Neuronal stem cell (in vitro differentiated cells): ENCODE results near the gene CTTNBP2.

Experiments
- DNase-seq: peaks from one replicate; pipeline ENCODE4 v3.0.0-alpha.2; 2013; ENCODE audit warnings: low spot score
- H2AFZ ChIP-seq: one replicate; pipeline ENCODE4 v1.6.1; 2013; ENCODE audit warnings: mild to moderate bottlenecking, low read length, inconsistent platforms
- H2AK5ac ChIP-seq: 2 replicates; pipeline ENCODE4 v1.6.1; 2013; ENCODE audit warnings: low read depth, mild to moderate bottlenecking, inconsistent platforms, low read length, moderate library complexity, mixed read lengths
- H2BK120ac ChIP-seq: 2 replicates; pipeline ENCODE4 v1.6.1; 2013; ENCODE audit warnings: low read depth, mild to moderate bottlenecking, inconsistent platforms, low read length, moderate library complexity, mixed read lengths
- H2BK12ac ChIP-seq: one replicate; pipeline ENCODE4 v1.6.1; 2013; ENCODE audit warnings: low read length, inconsistent platforms
- H2BK15ac ChIP-seq: 2 replicates; pipeline ENCODE4 v1.6.1; 2013; ENCODE audit warnings: mild to moderate bottlenecking, low read length, inconsistent platforms, mixed read lengths
- H2BK5ac ChIP-seq: one replicate; pipeline ENCODE4 v1.6.1; 2013; ENCODE audit warnings: inconsistent platforms, mild to moderate bottlenecking, low read length, moderate library complexity
- H3K14ac ChIP-seq: one replicate; pipeline ENCODE4 v1.6.1; 2013; ENCODE audit warnings: low read length, inconsistent platforms
- H3K18ac ChIP-seq: 2 replicates; pipeline ENCODE4 v1.6.1; 2013; ENCODE audit warnings: low read length, inconsistent platforms
- H3K23ac ChIP-seq: 2 replicates; pipeline ENCODE4 v1.6.1; 2013; ENCODE audit warnings: low read depth, mild to moderate bottlenecking, mixed read lengths, low read length, inconsistent platforms; ENCODE audit not compliant: poor library complexity
- H3K27ac ChIP-seq: replicated peaks from 3 replicates; pipeline ENCODE4 v1.5.1; 2013; ENCODE audit warnings: low read length, inconsistent platforms
- H3K27me3 ChIP-seq, 3 experiments: 2 replicates each; pipeline ENCODE4 v1.6.1; 2013; ENCODE audit warnings: low read length in 3 of 3, mild to moderate bottlenecking in 2 of 3, inconsistent platforms in 1 of 3, low read depth in 1 of 3, mixed read lengths in 1 of 3, moderate library complexity in 1 of 3; ENCODE audit not compliant: control insufficient read depth in 3 of 3, insufficient read depth in 3 of 3
- H3K36me3 ChIP-seq, 2 donors: replicated peaks in 1 of 2; 2 replicates each; pipeline ENCODE4 v1.6.1; 2013; ENCODE audit warnings: low read length in 2 of 2; ENCODE audit not compliant: control insufficient read depth in 2 of 2, insufficient read depth in 2 of 2
- H3K4ac ChIP-seq: 2 replicates; pipeline ENCODE4 v1.6.1; 2013; ENCODE audit warnings: inconsistent platforms, mild to moderate bottlenecking, low read length, moderate library complexity
- H3K4me1 ChIP-seq, 2 donors: 1 replicate in 1 of 2; 2 replicates in 1 of 2; pipeline ENCODE4 v1.6.1; 2013; ENCODE audit warnings: low read length in 2 of 2, low read depth in 1 of 2; ENCODE audit not compliant: control insufficient read depth in 2 of 2, insufficient read depth in 1 of 2
- H3K4me2 ChIP-seq: one replicate; pipeline ENCODE4 v1.6.1; 2013; ENCODE audit warnings: mild to moderate bottlenecking, low read length, inconsistent platforms; ENCODE audit not compliant: insufficient read depth, poor library complexity, severe bottlenecking
- H3K4me3 ChIP-seq, 2 donors: 2 replicates each; pipeline ENCODE4 v1.5.1; 2013; ENCODE audit warnings: low read length in 2 of 2, mild to moderate bottlenecking in 2 of 2, inconsistent platforms in 1 of 2, moderate library complexity in 1 of 2
- H3K79me1 ChIP-seq: one replicate; pipeline ENCODE4 v1.6.1; 2013; ENCODE audit warnings: low read depth, mild to moderate bottlenecking, inconsistent platforms, low read length, moderate library complexity
- H3K9ac ChIP-seq: one replicate; pipeline ENCODE4 v1.6.1; 2013; ENCODE audit warnings: mild to moderate bottlenecking, low read depth, low read length, inconsistent platforms; ENCODE audit not compliant: poor library complexity
- H3K9me3 ChIP-seq, 2 donors: replicated peaks in 1 of 2; 2 replicates each; pipeline versions ENCODE3 to v1.6.1; 2013; ENCODE audit warnings: low read length in 2 of 2, mild to moderate bottlenecking in 2 of 2, inconsistent platforms in 1 of 2, low read depth in 1 of 2, mixed read lengths in 1 of 2, moderate library complexity in 1 of 2; ENCODE audit not compliant: control insufficient read depth in 2 of 2, insufficient read depth in 1 of 2
- H4K8ac ChIP-seq: one replicate; pipeline ENCODE4 v1.6.1; 2013; ENCODE audit warnings: low read depth, mild to moderate bottlenecking, inconsistent platforms, low read length, moderate library complexity
- H4K91ac ChIP-seq: one replicate; pipeline ENCODE4 v1.6.1; 2013; ENCODE audit warnings: low read length, low read depth, mild to moderate bottlenecking, inconsistent platforms; ENCODE audit not compliant: poor library complexity
- WGBS, 2 donors: extraction: QIAGEN DNeasy Blood & Tissue Kit; methylation state at CpG; one replicate each; pipeline ENCODE4 v1.1.7; 2013; ENCODE audit warnings: missing lambda C conversion rate in 2 of 2, mixed read lengths in 1 of 2; ENCODE audit not compliant: insufficient read length in 2 of 2, insufficient replicate concordance in 1 of 2; ENCODE audit errors: extremely low coverage in 2 of 2; 5-methylcytosine and 5-hydroxymethylcytosine counted together

CTTNBP2 gene

DNA sequence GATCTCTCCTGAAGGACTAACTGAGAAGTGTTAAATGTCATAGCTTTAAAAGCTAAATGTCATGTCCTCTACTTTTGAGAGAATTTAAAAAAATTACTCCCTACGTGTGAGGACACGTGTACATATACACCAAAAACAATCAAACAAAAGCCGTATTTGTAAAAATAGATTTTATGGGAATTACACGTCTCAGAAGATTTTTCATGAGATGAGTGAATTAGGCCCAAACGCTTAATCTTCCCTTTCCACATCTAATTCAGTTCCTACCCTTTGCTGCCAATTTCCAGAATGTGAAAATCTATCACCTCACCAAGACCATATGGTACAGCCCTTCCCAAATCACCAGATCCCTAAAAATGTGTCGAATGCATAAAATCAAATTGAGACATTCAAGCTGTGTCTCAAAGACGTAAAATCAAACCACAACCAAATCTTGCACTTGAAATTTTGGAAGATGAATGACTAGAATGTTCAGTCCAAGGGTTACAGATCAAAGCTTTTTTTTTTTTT is 1.0 kb upstream of the CTTNBP2 start:
- no peak overlapping the region for H3K23ac ChIP-seq
- no peak overlapping the region for H2BK12ac ChIP-seq
- no peak overlapping the region for H4K91ac ChIP-seq
- no peak overlapping the region for H3K27ac ChIP-seq
- no CpG with 5 or more reads among the region's 7 CpGs for WGBS, 2 donors
- no peak overlapping the region for H2BK120ac ChIP-seq
- H3K4me1 ChIP-seq, result peaks cover 1 to 5% of the 10 kb centered on the region in 2 donors
- H3K4me2 ChIP-seq, result no peak overlapping the region
- H3K79me1 ChIP-seq, result no peaks in the 10 kb centered on the region
- H3K18ac ChIP-seq, result no peak overlapping the region
- H3K9ac ChIP-seq, result no peak overlapping the region
- H4K8ac ChIP-seq, result no peak overlapping the region
- H3K27me3 ChIP-seq, result peaks cover 0 to 44% (median 0%) of the 10 kb centered on the region in 3 experiments
- H3K36me3 ChIP-seq, result no peaks in the 10 kb centered on the region
- no peak overlapping the region for H2BK5ac ChIP-seq
- DNase-seq, result no peak
- no peak overlapping the region for H2BK15ac ChIP-seq
- no peak overlapping the region for H3K4ac ChIP-seq
- no peak overlapping the region for H2AK5ac ChIP-seq
- no peak overlapping the region for H3K14ac ChIP-seq
- no peaks in the 10 kb centered on the region for H3K9me3 ChIP-seq
- H2AFZ ChIP-seq, result peak overlapping the region; percentile 97
- no peak overlapping the region for H3K4me3 ChIP-seq

DNA sequence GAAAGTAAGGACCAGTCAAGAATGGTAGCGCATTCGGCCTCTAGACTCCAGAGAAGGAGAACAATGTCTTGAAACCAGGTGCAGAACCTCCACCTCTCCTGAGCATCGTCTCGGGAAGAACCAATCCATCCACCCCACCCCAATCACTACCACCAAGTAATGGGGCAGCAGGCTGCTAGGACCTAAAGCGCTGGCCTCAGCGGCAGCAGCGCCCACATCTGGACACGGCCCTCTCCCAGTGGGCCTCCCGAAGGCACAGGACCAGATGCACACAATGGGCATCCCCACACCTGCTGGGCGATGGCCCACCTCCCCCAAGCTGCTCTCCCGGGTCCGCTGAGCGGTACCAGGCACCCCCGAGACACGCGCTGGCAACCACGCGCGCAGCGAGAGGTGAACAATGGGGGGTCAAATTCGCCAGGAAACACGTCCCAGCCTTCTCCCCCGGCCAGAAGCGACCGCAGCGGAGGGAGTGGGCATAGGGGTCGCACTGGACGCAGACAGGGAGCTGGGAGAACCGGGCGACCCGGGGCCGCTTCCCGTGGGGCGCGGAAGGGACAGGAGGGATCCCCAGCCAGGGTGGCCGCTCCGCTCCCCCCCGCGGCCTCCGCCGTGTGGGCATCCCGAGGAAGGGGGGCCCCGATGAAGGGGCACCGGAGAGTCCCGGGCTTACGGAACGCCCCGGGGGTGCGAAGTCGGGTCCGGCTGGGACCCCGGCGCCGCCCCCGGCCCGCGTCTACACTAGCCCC is 506 bp downstream of the CTTNBP2 start:
- no peak overlapping the region for H4K8ac ChIP-seq
- peak overlapping the region; percentile 98 for H3K18ac ChIP-seq
- peak overlapping the region; percentile 80 for H3K27ac ChIP-seq
- peak overlapping the region; percentile 97 for H2AFZ ChIP-seq
- peaks cover 4 to 5% of the 10 kb centered on the region in 2 donors for H3K4me1 ChIP-seq
- H2BK15ac ChIP-seq, result peak overlapping the region; percentile 96
- no peaks in the 10 kb centered on the region for H3K36me3 ChIP-seq
- peak overlapping the region; percentile 96 for H2BK5ac ChIP-seq
- H3K23ac ChIP-seq, result peak overlapping the region; percentile 34
- no CpG with 5 or more reads among the region's 57 CpGs for WGBS, 2 donors
- peak; percentile 44 for DNase-seq
- peak overlapping the region; percentile 75 for H2BK12ac ChIP-seq
- peak overlapping the region; percentile 90 for H3K9ac ChIP-seq
- H3K27me3 ChIP-seq, result peaks cover 0 to 40% (median 0%) of the 10 kb centered on the region in 3 experiments
- no peak overlapping the region for H2BK120ac ChIP-seq
- peak overlapping the region; percentile 94 for H2AK5ac ChIP-seq
- no peak overlapping the region for H4K91ac ChIP-seq
- H3K14ac ChIP-seq, result peak overlapping the region; percentile 90
- H3K9me3 ChIP-seq, result no peaks in the 10 kb centered on the region
- no peak overlapping the region for H3K4ac ChIP-seq
- no peaks in the 10 kb centered on the region for H3K79me1 ChIP-seq
- peak overlapping the region; percentile 60 to 85 for H3K4me3 ChIP-seq
- peak overlapping the region; percentile 94 for H3K4me2 ChIP-seq

DNA sequence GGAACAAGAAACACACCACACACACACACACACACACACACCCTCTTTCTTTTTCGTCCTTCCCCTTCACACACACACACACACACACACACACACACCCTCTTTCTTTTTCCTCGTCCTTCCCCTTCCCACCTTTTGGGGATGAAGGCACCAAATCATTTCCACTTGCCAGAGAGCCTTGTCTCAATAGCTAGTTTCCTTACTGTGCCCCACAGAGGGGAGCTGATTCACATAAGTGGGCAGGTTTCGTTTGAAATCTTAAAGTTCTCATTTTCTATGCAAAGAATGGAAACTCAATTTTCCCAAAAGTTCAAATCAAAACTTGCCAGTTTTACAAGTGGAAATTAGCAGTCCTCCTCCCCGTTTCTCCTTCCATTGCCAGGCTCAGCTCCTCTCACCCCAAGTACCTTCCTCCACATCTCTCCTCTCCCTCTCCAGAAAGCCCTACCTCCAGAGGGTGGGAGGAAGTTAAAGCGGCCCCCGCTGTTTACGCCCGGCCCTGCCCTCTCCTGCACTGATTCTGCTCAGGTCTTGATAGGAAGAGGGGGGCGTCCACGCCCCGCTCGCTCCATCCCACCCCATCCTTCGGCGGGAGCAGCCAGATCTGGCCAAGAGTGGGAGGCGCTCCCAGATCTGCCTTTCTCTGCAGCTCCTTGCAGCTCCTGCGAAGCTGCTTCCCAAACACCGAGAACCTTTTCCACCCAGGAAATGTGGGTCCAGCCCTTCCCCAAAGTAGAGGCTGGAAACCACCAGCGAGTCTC is 1.3 kb downstream of the CTTNBP2 start:
- H3K4ac ChIP-seq, result no peak overlapping the region
- no peak overlapping the region for H2BK120ac ChIP-seq
- DNase-seq, result peak; percentile 47
- peaks cover 5 to 7% of the 10 kb centered on the region in 2 donors for H3K4me1 ChIP-seq
- H3K4me2 ChIP-seq, result peak overlapping the region; percentile 94
- H2AFZ ChIP-seq, result peak overlapping the region; percentile 97
- peak overlapping the region; percentile 80 for H3K27ac ChIP-seq
- peak overlapping the region; percentile 75 for H2BK12ac ChIP-seq
- no peaks in the 10 kb centered on the region for H3K9me3 ChIP-seq
- H4K91ac ChIP-seq, result no peak overlapping the region
- H2BK5ac ChIP-seq, result no peak overlapping the region
- no peak overlapping the region for H3K23ac ChIP-seq
- no peak overlapping the region for H4K8ac ChIP-seq
- H3K18ac ChIP-seq, result peak overlapping the region; percentile 4
- H3K4me3 ChIP-seq, result peak overlapping the region; percentile 60 to 85
- no peak overlapping the region for H3K14ac ChIP-seq
- no peak overlapping the region for H2AK5ac ChIP-seq
- WGBS, 2 donors, result no CpG with 5 or more reads among the region's 18 CpGs
- no peaks in the 10 kb centered on the region for H3K36me3 ChIP-seq
- peak overlapping the region; percentile 96 for H2BK15ac ChIP-seq
- peaks cover 0 to 32% (median 0%) of the 10 kb centered on the region in 3 experiments for H3K27me3 ChIP-seq
- H3K79me1 ChIP-seq, result no peaks in the 10 kb centered on the region
- H3K9ac ChIP-seq, result peak overlapping the region; percentile 90

DNA sequence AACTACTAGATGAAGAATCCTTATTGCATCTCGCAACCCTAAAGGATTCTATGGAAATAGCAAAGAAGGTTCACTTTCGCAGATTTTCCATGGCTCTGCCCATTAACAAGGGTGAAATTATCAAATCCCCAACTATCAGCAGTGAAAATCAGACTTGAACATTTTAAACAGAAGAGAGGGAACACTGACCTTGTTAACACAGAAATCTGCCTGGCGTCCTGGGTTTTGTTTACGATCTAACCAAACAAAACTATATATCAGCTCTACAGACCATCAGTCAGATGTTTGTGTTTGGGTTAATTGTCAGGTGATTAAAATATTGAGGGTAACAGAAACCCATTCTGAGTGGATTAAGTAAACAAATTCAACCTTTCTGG is 1.9 kb downstream of the CTTNBP2 start:
- peak overlapping the region; percentile 94 for H3K4me2 ChIP-seq
- no peak overlapping the region for H4K8ac ChIP-seq
- no peak overlapping the region for H2BK15ac ChIP-seq
- H3K4me3 ChIP-seq, result no peak overlapping the region
- no peak overlapping the region for H3K4ac ChIP-seq
- H3K27ac ChIP-seq, result no peak overlapping the region
- DNase-seq, result no peak
- no peak overlapping the region for H3K14ac ChIP-seq
- no peak overlapping the region for H2BK120ac ChIP-seq
- H4K91ac ChIP-seq, result no peak overlapping the region
- H2BK12ac ChIP-seq, result no peak overlapping the region
- no peaks in the 10 kb centered on the region for H3K36me3 ChIP-seq
- H2AFZ ChIP-seq, result no peak overlapping the region
- no peak overlapping the region for H3K18ac ChIP-seq
- no peaks in the 10 kb centered on the region for H3K9me3 ChIP-seq
- H3K23ac ChIP-seq, result no peak overlapping the region
- no peaks in the 10 kb centered on the region for H3K79me1 ChIP-seq
- peaks cover 5 to 7% of the 10 kb centered on the region in 2 donors for H3K4me1 ChIP-seq
- H3K9ac ChIP-seq, result no peak overlapping the region
- WGBS, 2 donors, result no CpG with 5 or more reads among the region's 4 CpGs
- H2BK5ac ChIP-seq, result no peak overlapping the region
- peaks cover 0 to 26% (median 0%) of the 10 kb centered on the region in 3 experiments for H3K27me3 ChIP-seq
- no peak overlapping the region for H2AK5ac ChIP-seq
